ENCODE data around the gene SCCPDH. TPM values are rescaled to one million over a fixed set of nuclear protein-coding genes. Genes with fewer than 3 reads are reported as not detected.
"Not testable (repeated sequence)": the region's sequence is repeated elsewhere in the genome, so short reads cannot be mapped to it uniquely, and the experiment has no call there.

Gene SCCPDH
- polyA plus RNA-seq, 1 experiment, result 21.1 TPM

- Histone ChIP-seq H3K27me3 (ENCODE audit: control insufficient read depth, insufficient read depth, low read length) (no peaks in the 10 kb centered on the region; the same call in none of the 2 replicates), H3K4me3 (ENCODE audit: low read depth, low read length) (no peak overlapping the region), H3K36me3 (ENCODE audit: control insufficient read depth, insufficient read depth, low read length) (no peaks in the 10 kb centered on the region)
- ChIA-PET CTCF (no interaction called here), POLR2A (no interaction called here)
- no peak for TF ChIP-seq CTCF (IDR thresholded peaks at IDR 0.05; ENCODE audit: insufficient read depth, low read depth, low read length)
- DNase-seq (ENCODE audit: low read depth), result no peak
Observed at GRCh38 chr1:246805135-246805716, 81.0 kb downstream of the SCCPDH start.

- Histone ChIP-seq H3K36me3 (ENCODE audit: control insufficient read depth, insufficient read depth, low read length) (no peaks in the 10 kb centered on the region), H3K27me3 (ENCODE audit: control insufficient read depth, insufficient read depth, low read length) (peaks cover 3% of the 10 kb centered on the region), H3K4me3 (ENCODE audit: low read depth, low read length) (no peak overlapping the region)
- no peak for TF ChIP-seq CTCF (IDR thresholded peaks at IDR 0.05; ENCODE audit: insufficient read depth, low read depth, low read length)
- ChIA-PET CTCF (no interaction called here), POLR2A (no interaction called here)
- no peak for DNase-seq (ENCODE audit: low read depth)
Observed at GRCh38 chr1:246809473-246809872, 85.3 kb downstream of the SCCPDH start.

GRCh38 chr1:246811985-246812384 is 87.8 kb downstream of the SCCPDH start:
- POLR2A ChIA-PET, result no interaction called here
- CTCF ChIA-PET, result no interaction called here
- Histone ChIP-seq H3K27me3 (ENCODE audit: control insufficient read depth, insufficient read depth, low read length) (peaks cover 6% of the 10 kb centered on the region), H3K4me3 (ENCODE audit: low read depth, low read length) (no peak overlapping the region), H3K36me3 (ENCODE audit: control insufficient read depth, insufficient read depth, low read length) (no peaks in the 10 kb centered on the region)
- no peak for DNase-seq (ENCODE audit: low read depth)
- TF ChIP-seq CTCF (IDR thresholded peaks at IDR 0.05; ENCODE audit: insufficient read depth, low read depth, low read length), result no peak

GRCh38 chr1:246813325-246813724 is 89.1 kb downstream of the SCCPDH start:
- H3K36me3 ChIP-seq (ENCODE audit: control insufficient read depth, insufficient read depth, low read length); H3K27me3 ChIP-seq (ENCODE audit: control insufficient read depth, insufficient read depth, low read length); H3K4me3 ChIP-seq (ENCODE audit: low read depth, low read length); DNase-seq (ENCODE audit: low read depth); CTCF ChIA-PET; POLR2A ChIA-PET: not testable (repeated sequence)

- no peak for DNase-seq (ENCODE audit: low read depth)
- peaks cover 6% of the 10 kb centered on the region; the same call in 1 of the 2 replicates for H3K27me3 ChIP-seq (ENCODE audit: control insufficient read depth, insufficient read depth, low read length)
- no peak for TF ChIP-seq CTCF (IDR thresholded peaks at IDR 0.05; ENCODE audit: insufficient read depth, low read depth, low read length)
- H3K36me3 ChIP-seq (ENCODE audit: control insufficient read depth, insufficient read depth, low read length), result no peaks in the 10 kb centered on the region
- H3K4me3 ChIP-seq (ENCODE audit: low read depth, low read length), result no peak overlapping the region
- ChIA-PET CTCF (interaction anchor here (0.5 kb wide), 1 partner anchor 16 kb away, joined by 4 read pairs; no protein-coding TSS in a partner anchor), POLR2A (no interaction called here)
Observed at GRCh38 chr1:246814890-246815289, 90.7 kb downstream of the SCCPDH start.

GRCh38 chr1:246815693-246816270 is 91.6 kb downstream of the SCCPDH start:
- ChIA-PET POLR2A (interaction anchor here (0.7 kb wide), 1 partner anchor 46 kb away, joined by 3 read pairs; no protein-coding TSS in a partner anchor), CTCF (interaction anchor here (0.7 kb wide), 1 partner anchor 33 kb away, joined by 4 read pairs; no protein-coding TSS in a partner anchor)
- Histone ChIP-seq H3K27me3 (ENCODE audit: control insufficient read depth, insufficient read depth, low read length) (peaks cover 6% of the 10 kb centered on the region), H3K4me3 (ENCODE audit: low read depth, low read length) (no peak overlapping the region), H3K36me3 (ENCODE audit: control insufficient read depth, insufficient read depth, low read length) (no peaks in the 10 kb centered on the region)
- no peak for DNase-seq (ENCODE audit: low read depth)
- no peak for TF ChIP-seq CTCF (IDR thresholded peaks at IDR 0.05; ENCODE audit: insufficient read depth, low read depth, low read length)

All from BJ (cell line).